Fibroblast of lung (primary cell): ENCODE results near the gene SLC26A2. TPM values are rescaled to one million over a fixed set of nuclear protein-coding genes. Genes with fewer than 3 reads are reported as not detected.
A peak's percentile ranks its signal among the peaks of the same experiment; 100 is the strongest.

Source experiments
- DNase-seq, 2 donors: peaks; one replicate each; pipeline versions ENCODE4 v3.0.0 to v3.0.0-alpha.2; 2010; ENCODE audit warnings: low read depth in 2 of 2
- H2AFZ ChIP-seq: 2 replicates; pipeline ENCODE4 v1.5.1; 2012; ENCODE audit warnings: low read length, control low read depth, inconsistent platforms
- H3K27ac ChIP-seq: 2 replicates; pipeline ENCODE4 v1.5.1; 2011; ENCODE audit warnings: low read length, control low read depth; ENCODE audit not compliant: insufficient read depth
- H3K27me3 ChIP-seq: 2 replicates; pipeline ENCODE4 v1.5.1; 2011; ENCODE audit warnings: mild to moderate bottlenecking, low read length; ENCODE audit not compliant: control insufficient read depth, insufficient read depth
- H3K36me3 ChIP-seq: 2 replicates; pipeline ENCODE4 v1.5.1; 2011; ENCODE audit warnings: low read length; ENCODE audit not compliant: control insufficient read depth, insufficient read depth
- H3K4me1 ChIP-seq: 2 replicates; pipeline ENCODE4 v1.5.1; 2011; ENCODE audit warnings: low read length; ENCODE audit not compliant: control insufficient read depth, insufficient read depth; ENCODE audit errors: extremely low read depth
- H3K4me2 ChIP-seq: 2 replicates; pipeline ENCODE4 v1.5.1; 2011; ENCODE audit warnings: low read length, control low read depth; ENCODE audit not compliant: insufficient read depth; ENCODE audit errors: extremely low read depth
- H3K4me3 ChIP-seq, 4 experiments: fragments of 200-600 bp in 1 of 4; sonication (generic) in 1 of 4; replicated peaks in 1 of 4; 2 replicates each; pipeline ENCODE4 v1.5.1; 2011 to 2016; ENCODE audit warnings: low read length in 4 of 4, low read depth in 3 of 4, mild to moderate bottlenecking in 3 of 4, control low read depth in 2 of 4, inconsistent platforms in 1 of 4, mixed read lengths in 1 of 4; ENCODE audit not compliant: insufficient read depth in 1 of 4; ENCODE audit errors: control extremely low read depth in 1 of 4
- H3K79me2 ChIP-seq: 2 replicates; pipeline ENCODE4 v1.5.1; 2012; ENCODE audit warnings: mild to moderate bottlenecking, low read length, inconsistent platforms; ENCODE audit not compliant: control insufficient read depth, insufficient read depth
- H3K9ac ChIP-seq: 2 replicates; pipeline ENCODE4 v1.5.1; 2011; ENCODE audit warnings: mild to moderate bottlenecking, low read length, control low read depth; ENCODE audit not compliant: insufficient read depth
- H3K9me3 ChIP-seq: 2 replicates; pipeline ENCODE4 v1.5.1; 2012; ENCODE audit warnings: low read depth, low read length; ENCODE audit not compliant: control insufficient read depth, insufficient read depth
- H4K20me1 ChIP-seq: 2 replicates; pipeline ENCODE4 v1.5.1; 2011; ENCODE audit warnings: low read length; ENCODE audit not compliant: control insufficient read depth, insufficient read depth; ENCODE audit errors: extremely low read depth
- CTCF ChIP-seq, 2 donors: IDR thresholded peaks in 1 of 2; conservative IDR thresholded peaks in 1 of 2; 1 replicate in 1 of 2; 2 replicates in 1 of 2; pipeline ENCODE4 v1.5.1; 2011 to 2012; ENCODE audit warnings: low read length in 2 of 2, control low read depth in 1 of 2, inconsistent platforms in 1 of 2, low read depth in 1 of 2, mild to moderate bottlenecking in 1 of 2
- EZH2 ChIP-seq: IDR thresholded peaks from 2 replicates; pipeline ENCODE4 v1.5.1; 2012; ENCODE audit warnings: low read length, control low read depth, mild to moderate bottlenecking; ENCODE audit errors: missing control alignments
- polyA plus RNA-seq, 2 donors: library from polyadenylated mRNA; depleted of rRNA in 1 of 2; stranded (reverse) in 1 of 2; unstranded in 1 of 2; fragments of >200 nt; gene quantifications; 2 replicates each; pipeline ENCODE4 v1.2.1, GENCODE V29; 2011 to 2012; ENCODE audit warnings: missing spikeins in 1 of 2
- total RNA-seq: library from RNA; depleted of rRNA; stranded (reverse); fragments of >200 nt; gene quantifications from 2 replicates; pipeline ENCODE4 v1.2.1, GENCODE V29; 2014

The SLC26A2 gene
- total and polyA plus RNA-seq, 2 donors (not counting 1 experiment from before 2014, with no cell fraction given), result 10.3 to 11.6 TPM

DNA sequence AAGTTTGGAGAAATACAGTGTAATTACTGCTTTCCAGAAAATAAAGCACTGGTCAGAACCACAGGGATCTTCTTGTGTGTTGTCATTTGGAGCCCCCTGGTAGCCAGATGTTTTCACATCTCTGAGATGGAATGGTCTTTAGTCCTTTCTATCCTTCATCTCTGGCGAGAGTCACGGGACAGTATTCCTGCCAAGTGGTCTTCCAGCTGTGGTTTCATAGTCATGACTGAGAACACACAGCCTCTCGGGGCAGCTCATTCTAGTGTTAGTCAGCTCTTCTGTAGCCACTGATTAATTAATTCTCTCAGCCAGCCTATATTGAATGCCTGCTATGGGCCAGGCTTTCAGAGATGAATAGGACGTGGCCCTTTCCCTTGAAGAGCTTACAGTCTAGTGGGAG lies 74.1 kb downstream of the SLC26A2 start:
- peaks cover 18% of the 10 kb centered on the region for H3K36me3 ChIP-seq
- no peaks in the 10 kb centered on the region for H3K9me3 ChIP-seq
- peaks cover 2% of the 10 kb centered on the region for H3K4me1 ChIP-seq
- no peaks in the 10 kb centered on the region for H4K20me1 ChIP-seq
- no peaks in the 10 kb centered on the region for H3K27me3 ChIP-seq
- H3K9ac ChIP-seq, result no peak overlapping the region
- DNase-seq, result peak; percentile 93 to 95
- no peaks in the 10 kb centered on the region for H3K79me2 ChIP-seq
- H3K27ac ChIP-seq, result no peak overlapping the region
- no peak overlapping the region for H2AFZ ChIP-seq
- H3K4me3 ChIP-seq, result no peak overlapping the region
- H3K4me2 ChIP-seq, result no peak overlapping the region
- no peak for TF ChIP-seq EZH2
- no peak for TF ChIP-seq CTCF (conservative IDR thresholded peaks at IDR 0.05 in 1 of 2, IDR thresholded peaks at IDR 0.05 in 1 of 2; ENCODE audit: low read depth in 1 of 2, low read length in 2 of 2)

- Histone ChIP-seq H2AFZ (no peak overlapping the region), H3K27ac (no peak overlapping the region), H4K20me1 (no peaks in the 10 kb centered on the region), H3K79me2 (no peaks in the 10 kb centered on the region), H3K27me3 (no peaks in the 10 kb centered on the region), H3K9ac (no peak overlapping the region), H3K36me3 (peaks cover 18% of the 10 kb centered on the region), H3K4me3 (no peak overlapping the region), H3K4me2 (no peak overlapping the region), H3K9me3 (no peaks in the 10 kb centered on the region), H3K4me1 (peaks cover 2% of the 10 kb centered on the region)
- DNase-seq, result no peak
- TF ChIP-seq EZH2 (no peak), CTCF (conservative IDR thresholded peaks at IDR 0.05 in 1 of 2, IDR thresholded peaks at IDR 0.05 in 1 of 2; ENCODE audit: low read depth in 1 of 2, low read length in 2 of 2) (no peak)
Observed at GRCh38 chr5:150035139-150035895, 74.8 kb downstream of the SLC26A2 start.

- Histone ChIP-seq H2AFZ (no peak overlapping the region), H3K36me3 (peaks cover 20% of the 10 kb centered on the region), H3K79me2 (no peaks in the 10 kb centered on the region), H3K4me3 (no peak overlapping the region), H4K20me1 (no peaks in the 10 kb centered on the region), H3K4me2 (no peak overlapping the region), H3K9ac (no peak overlapping the region), H3K27me3 (no peaks in the 10 kb centered on the region), H3K9me3 (no peaks in the 10 kb centered on the region), H3K27ac (peak overlapping the region; percentile 4), H3K4me1 (peaks cover 2% of the 10 kb centered on the region)
- TF ChIP-seq EZH2 (no peak), CTCF (conservative IDR thresholded peaks at IDR 0.05 in 1 of 2, IDR thresholded peaks at IDR 0.05 in 1 of 2; ENCODE audit: low read depth in 1 of 2, low read length in 2 of 2) (no peak)
- DNase-seq, result peak; percentile 91 to 100
Observed at GRCh38 chr5:150036513-150036912, 76.0 kb downstream of the SLC26A2 start.

Other genes with a start within 250 kb of the SLC26A2 start
- gene PPARGC1B, start 230.4 kb upstream of the SLC26A2 start, total RNA-seq, result 0.26 and 0.50 TPM in 2 replicates
- 0.19 and 0.42 TPM in 2 replicates for gene PPARGC1B, start 230.4 kb upstream of the SLC26A2 start, polyA plus RNA-seq
- gene PDE6A, start 16.0 kb upstream of the SLC26A2 start, total RNA-seq, result under 0.01 TPM in 2 replicates
- gene PDE6A, start 16.0 kb upstream of the SLC26A2 start, polyA plus RNA-seq, result 0.02 TPM in 1 of 2 replicates, not detected in the other
- gene TIGD6, start 39.9 kb downstream of the SLC26A2 start, total RNA-seq, result 8.7 and 10.4 TPM in 2 replicates
- gene TIGD6, start 39.9 kb downstream of the SLC26A2 start, polyA plus RNA-seq, result 5.7 and 6.9 TPM in 2 replicates
- 25.9 and 29.9 TPM in 2 replicates for gene HMGXB3, start 40.0 kb downstream of the SLC26A2 start, total RNA-seq
- 31.5 and 35.3 TPM in 2 replicates for gene HMGXB3, start 40.0 kb downstream of the SLC26A2 start, polyA plus RNA-seq
- gene CSF1R, start 125.8 kb downstream of the SLC26A2 start, total RNA-seq, result not detected in 2 replicates
- gene CSF1R, start 125.8 kb downstream of the SLC26A2 start, polyA plus RNA-seq, result 0.07 and 0.15 TPM in 2 replicates
- gene PDGFRB, start 195.1 kb downstream of the SLC26A2 start, total RNA-seq, result 151 and 231 TPM in 2 replicates
- 77.4 and 347 TPM in 2 replicates for gene PDGFRB, start 195.1 kb downstream of the SLC26A2 start, polyA plus RNA-seq
- under 0.01 and 0.33 TPM in 2 replicates for gene CDX1, start 206.0 kb downstream of the SLC26A2 start, total RNA-seq
- 0.09 and 1.8 TPM in 2 replicates for gene CDX1, start 206.0 kb downstream of the SLC26A2 start, polyA plus RNA-seq
- gene SLC6A7, start 229.3 kb downstream of the SLC26A2 start, total RNA-seq, result not detected in 2 replicates
- 0.02 TPM in 1 of 2 replicates, not detected in the other for gene SLC6A7, start 229.3 kb downstream of the SLC26A2 start, polyA plus RNA-seq